C1 segment of cervical spinal cord (tissue), 14 donors: ENCODE results near the gene HDAC4.
A peak's percentile ranks its signal among the peaks of the same experiment; 100 is the strongest.

ENCODE experiments used
- DNase-seq, 14 donors: peaks; one replicate each; lab custom pipeline; 2025; lab: John Stamatoyannopoulos, UW

The HDAC4 gene

GRCh38 chr2:239204876-239205468, 195.8 kb downstream of the HDAC4 start:
- no peak for DNase-seq

GRCh38 chr2:239204136-239204875, 196.5 kb downstream of the HDAC4 start:
- DNase-seq: peak in 1 of 14 donors; percentile 78

GRCh38 chr2:239203443-239204135, 197.2 kb downstream of the HDAC4 start:
- no peak for DNase-seq

GRCh38 chr2:239202836-239203235, 198.0 kb downstream of the HDAC4 start:
- DNase-seq: no peak

GRCh38 chr2:239202343-239202742, 198.5 kb downstream of the HDAC4 start:
- no peak for DNase-seq

GRCh38 chr2:239201884-239202283, 198.9 kb downstream of the HDAC4 start:
- peak in 1 of 14 donors; percentile 32 for DNase-seq

- DNase-seq: peak in 2 of 14 donors; percentile 25 to 79
Measured at GRCh38 chr2:239201531-239201876, 199.3 kb downstream of the HDAC4 start.

- no peak for DNase-seq
Measured at GRCh38 chr2:239200646-239201530, 199.9 kb downstream of the HDAC4 start.

- DNase-seq: peak in 5 of 14 donors; percentile 16 to 35 (median 25)
Measured at GRCh38 chr2:239199041-239199768, 201.6 kb downstream of the HDAC4 start.

GRCh38 chr2:239198221-239198620, 202.6 kb downstream of the HDAC4 start:
- DNase-seq: no peak

- DNase-seq: no peak
Measured at GRCh38 chr2:239197146-239197545, 203.7 kb downstream of the HDAC4 start.

- no peak for DNase-seq
Measured at GRCh38 chr2:239196474-239197021, 204.3 kb downstream of the HDAC4 start.

- DNase-seq: no peak
Measured at GRCh38 chr2:239195992-239196391, 204.8 kb downstream of the HDAC4 start.

GRCh38 chr2:239195318-239195871, 205.4 kb downstream of the HDAC4 start:
- peak in 8 of 14 donors; percentile 45 to 76 (median 61) for DNase-seq

GRCh38 chr2:239194731-239195317, 206.0 kb downstream of the HDAC4 start:
- DNase-seq: peak in 3 of 14 donors; percentile 37 to 62 (median 43)

GRCh38 chr2:239193925-239194677, 206.7 kb downstream of the HDAC4 start:
- peak in 5 of 14 donors; percentile 36 to 72 (median 57) for DNase-seq

GRCh38 chr2:239193401-239193811, 207.4 kb downstream of the HDAC4 start:
- peak in 3 of 14 donors; percentile 35 to 72 (median 59) for DNase-seq

GRCh38 chr2:239192975-239193374, 207.8 kb downstream of the HDAC4 start:
- no peak for DNase-seq

- no peak for DNase-seq
Measured at GRCh38 chr2:239192456-239192855, 208.4 kb downstream of the HDAC4 start.
